Endometrial microvascular endothelial cells (primary cell): ENCODE results near the gene TSPAN32. TPM values are rescaled to one million over a fixed set of nuclear protein-coding genes. Genes with fewer than 3 reads are reported as not detected.

ENCODE experiments used
- in situ Hi-C: cut with HindIII; loops from 2 replicates; pipeline ENCODE4 v1.10.0; 2017; ENCODE audit warnings: low sequenced_read_pairs, low pct_unique_long_range_greater_than_20kb; ENCODE audit errors: inconsistent ontology term
- total RNA-seq: library from RNA; depleted of rRNA; stranded (reverse); fragments of >200 nt; gene quantifications from one replicate; pipeline ENCODE4 v1.2.3, GENCODE V29; 2015; ENCODE audit errors: inconsistent ontology term

Gene TSPAN32
- total RNA-seq, 1 donor from 2014 or later: not detected

GRCh38 chr11:2310786-2311352 lies 9.1 kb downstream of the TSPAN32 start:
- in situ Hi-C loops: no loop called here

GRCh38 chr11:2311353-2312133 lies 9.7 kb downstream of the TSPAN32 start:
- in situ Hi-C loops: no loop called here

GRCh38 chr11:2312232-2313042 lies 10.6 kb downstream of the TSPAN32 start:
- in situ Hi-C loops: no loop called here

GRCh38 chr11:2313051-2313951 lies 11.5 kb downstream of the TSPAN32 start:
- in situ Hi-C loops: no loop called here

- in situ Hi-C loops: no loop called here
These were observed 12.3 kb downstream of the TSPAN32 start for GRCh38 chr11:2314136-2314524.

- in situ Hi-C loops: no loop called here
These were observed 12.9 kb downstream of the TSPAN32 start for GRCh38 chr11:2314525-2315394.

- in situ Hi-C loops: no loop called here
These were observed 13.8 kb downstream of the TSPAN32 start for GRCh38 chr11:2315395-2316168.

- in situ Hi-C loops: no loop called here
These were observed 14.6 kb downstream of the TSPAN32 start for GRCh38 chr11:2316169-2316962.

- in situ Hi-C loops: no loop called here
These were observed 15.1 kb downstream of the TSPAN32 start for GRCh38 chr11:2316963-2317244.

GRCh38 chr11:2317354-2318050 lies 15.7 kb downstream of the TSPAN32 start:
- in situ Hi-C loops: no loop called here

GRCh38 chr11:2318123-2318522 lies 16.3 kb downstream of the TSPAN32 start:
- in situ Hi-C loops: no loop called here

- in situ Hi-C loops: no loop called here
These were observed 16.9 kb downstream of the TSPAN32 start for GRCh38 chr11:2318707-2319106.

GRCh38 chr11:2319791-2320472 lies 18.1 kb downstream of the TSPAN32 start:
- in situ Hi-C loops: no loop called here

- in situ Hi-C loops: no loop called here
These were observed 18.9 kb downstream of the TSPAN32 start for GRCh38 chr11:2320568-2321310.

GRCh38 chr11:2321311-2321683 lies 19.5 kb downstream of the TSPAN32 start:
- in situ Hi-C loops: no loop called here
